Kidney (tissue), 14 donors: ENCODE data around the gene SPIN2A. TPM values are rescaled to one million over a fixed set of nuclear protein-coding genes. Genes with fewer than 3 reads are reported as not detected.
"Not testable (repeated sequence)": the region's sequence is repeated elsewhere in the genome, so short reads cannot be mapped to it uniquely, and the experiment has no call there.

Experiments used
- DNase-seq, 5 donors: peaks; one replicate each; pipeline ENCODE4 v3.0.0-alpha.2; 2013 to 2020
- FAIRE-seq: peaks from 2 replicates; lab custom pipeline; 2012; peaks lifted over from hg19 to GRCh38; lab: Jason Lieb, UNC
- H3K27ac ChIP-seq, 2 donors: one replicate each; pipeline ENCODE4 v1.7.0; 2013; ENCODE audit warnings: low read depth in 2 of 2, low read length in 2 of 2, inconsistent platforms in 1 of 2
- H3K27me3 ChIP-seq: one replicate; pipeline ENCODE4 v1.7.1; 2013; ENCODE audit warnings: low read length, inconsistent platforms; ENCODE audit not compliant: control insufficient read depth, insufficient read depth
- H3K36me3 ChIP-seq, 3 donors: one replicate each; pipeline versions ENCODE4 v1.7.0 to v1.7.1; 2013; ENCODE audit warnings: low read length in 3 of 3, control low read depth in 1 of 3, inconsistent platforms in 1 of 3; ENCODE audit not compliant: insufficient read depth in 3 of 3, control insufficient read depth in 2 of 3
- H3K4me1 ChIP-seq, 3 donors: one replicate each; pipeline versions ENCODE4 v1.7.0 to v1.7.1; 2013; ENCODE audit warnings: low read length in 3 of 3, inconsistent platforms in 1 of 3, low read depth in 1 of 3; ENCODE audit not compliant: control insufficient read depth in 2 of 3, insufficient read depth in 2 of 3
- H3K4me3 ChIP-seq, 3 donors: one replicate each; pipeline versions ENCODE4 v1.7.0 to v1.8.1; 2013; ENCODE audit warnings: low read length in 3 of 3, control low read depth in 1 of 3, inconsistent platforms in 1 of 3
- H3K9ac ChIP-seq, 3 donors: one replicate each; pipeline versions ENCODE4 v1.7.0 to v1.7.1; 2013; ENCODE audit warnings: low read length in 3 of 3, control low read depth in 1 of 3, inconsistent platforms in 1 of 3
- H3K9me3 ChIP-seq, 3 donors: one replicate each; pipeline versions ENCODE4 v1.7.0 to v1.7.1; 2013; ENCODE audit warnings: low read length in 3 of 3, control low read depth in 1 of 3, inconsistent platforms in 1 of 3; ENCODE audit not compliant: control insufficient read depth in 2 of 3, insufficient read depth in 1 of 3
- CTCF ChIP-seq: IDR thresholded peaks from 3 replicates; pipeline ENCODE4 v1.5.1; 2012; ENCODE audit warnings: mild to moderate bottlenecking, moderate library complexity, borderline replicate concordance; ENCODE audit not compliant: insufficient read depth; ENCODE audit errors: extremely low read depth
- intact Hi-C: fragments of 100-400 bp; cut with DNase I; formaldehyde crosslinking; loops from one replicate; pipeline ENCODE4 v1.11.1; 2022
- polyA plus RNA-seq: library from polyadenylated mRNA; stranded (reverse); fragments of 350-450 nt; fragmentation: Illumina TruSeq; extraction: RNeasy Lipid Tissue Mini Kit (QIAGEN cat#74804); gene quantifications from one replicate; pipeline ENCODE4 v1.2.3, GENCODE V29; 2014; ENCODE audit warnings: low read depth, low replicate concordance; ENCODE audit not compliant: insufficient read depth
- total RNA-seq: library from RNA; stranded (reverse); fragmentation: NEBNext Ultra II Directional; extraction: Animal tissue kit (Norgen Biotek cat#: 25700); gene quantifications from one replicate; pipeline ENCODE4 v1.2.1, GENCODE V29; 2021
- donor health status: control.
- donor health status: control.
- donor health status: control.
- donor health status: control.
- donor health status: control.
- donor health status: DM: yes; HTN: yes; CAD: no.
- donor health status: Normal renal cell carcinoma (clear cell type).

SPIN2A gene
- total and polyA plus RNA-seq, 2 donors from 2014 or later = 0.63 TPM; not detected in 1

- no peak for FAIRE-seq
- no peak overlapping the region for H3K27ac ChIP-seq
- peak; percentile 37 for TF ChIP-seq CTCF
- intact Hi-C loops = no loop called here
- H3K36me3 ChIP-seq = no peaks in the 10 kb centered on the region
- H3K4me1 ChIP-seq = no peaks in the 10 kb centered on the region
- no peaks in the 10 kb centered on the region for H3K9me3 ChIP-seq
- no peaks in the 10 kb centered on the region for H3K27me3 ChIP-seq
- H3K4me3 ChIP-seq = no peak overlapping the region
- DNase-seq = peak in 3 of 5 donors; percentile 31 to 54 (median 48)
- H3K9ac ChIP-seq = no peak overlapping the region
Observed at GRCh38 chrX:57156397-57157049, 19.3 kb upstream of the SPIN2A start.

- H3K4me3 ChIP-seq = no peak overlapping the region
- no peak for DNase-seq
- intact Hi-C loops = no loop called here
Observed at GRCh38 chrX:57155171-57155570, 18.0 kb upstream of the SPIN2A start.

DNA sequence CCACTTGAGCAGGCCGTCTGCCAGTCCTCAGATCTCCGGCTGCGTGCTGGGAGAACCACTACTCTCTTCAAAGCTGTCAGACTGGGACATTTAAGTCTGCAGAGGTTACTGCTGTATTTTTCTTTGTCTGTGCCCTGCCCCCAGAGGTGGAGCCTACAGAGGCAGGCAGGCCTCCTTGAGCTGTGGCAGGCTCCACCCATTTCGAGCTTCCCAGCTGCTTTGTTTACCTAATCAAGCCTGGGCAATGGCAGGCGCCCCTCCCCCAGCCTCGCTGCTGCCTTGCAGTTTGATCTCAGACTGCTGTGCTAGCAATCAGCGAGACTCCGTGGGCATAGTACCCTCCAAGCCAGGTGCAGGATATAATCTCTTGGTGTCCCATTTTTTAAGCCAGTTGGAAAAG lies 15.0 kb upstream of the SPIN2A start:
- DNase-seq, H3K4me3 ChIP-seq, H3K9me3 ChIP-seq, H3K9ac ChIP-seq, H3K27ac ChIP-seq, H3K36me3 ChIP-seq, H3K4me1 ChIP-seq, intact Hi-C loops, FAIRE-seq, H3K27me3 ChIP-seq: not testable (repeated sequence)

More at GRCh38 chrX:57155171-57155570, 18.0 kb upstream of the SPIN2A start:
- no peak for TF ChIP-seq CTCF
- no peaks in the 10 kb centered on the region for H3K4me1 ChIP-seq
- H3K27ac ChIP-seq = no peak overlapping the region
- H3K9ac ChIP-seq = no peak overlapping the region
- no peaks in the 10 kb centered on the region for H3K9me3 ChIP-seq
- FAIRE-seq = no peak
- no peaks in the 10 kb centered on the region for H3K36me3 ChIP-seq
- H3K27me3 ChIP-seq = no peaks in the 10 kb centered on the region

DNA sequence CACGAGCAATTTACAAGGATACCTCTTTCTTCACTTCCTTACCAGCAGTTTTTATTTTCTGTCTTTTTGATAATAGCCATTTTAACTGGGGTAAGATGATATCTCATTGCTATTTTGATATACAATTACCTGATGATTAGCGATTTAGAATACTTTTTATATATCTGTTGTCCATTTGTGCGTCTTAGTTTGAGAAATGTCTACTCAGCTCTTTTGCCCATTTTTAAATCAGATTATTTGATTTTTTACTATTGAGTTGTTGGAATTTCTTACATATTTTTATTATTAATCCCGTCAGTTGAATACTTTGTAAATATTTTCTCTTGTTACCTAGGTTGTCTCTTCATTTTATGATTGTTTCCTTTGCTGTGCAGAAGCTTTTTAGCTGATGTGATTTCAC lies 1.5 kb upstream of the SPIN2A start:
- Histone ChIP-seq H3K27me3 (no peaks in the 10 kb centered on the region), H3K9ac (no peak overlapping the region), H3K36me3 (no peaks in the 10 kb centered on the region), H3K27ac (no peak overlapping the region), H3K4me3 (no peak overlapping the region), H3K9me3 (no peaks in the 10 kb centered on the region), H3K4me1 (no peaks in the 10 kb centered on the region)
- DNase-seq = no peak
- intact Hi-C loops = no loop called here
- TF ChIP-seq CTCF = no peak
- FAIRE-seq = no peak
